ENCODE measurements around the gene RAPGEF1. TPM values are rescaled to one million over a fixed set of nuclear protein-coding genes. Genes with fewer than 3 reads are reported as not detected.
"Not testable (repeated sequence)": the region's sequence is repeated elsewhere in the genome, so short reads cannot be mapped to it uniquely, and the experiment has no call there.

Gene RAPGEF1
- total and polyA plus RNA-seq, 9 of the 15 experiments (the other 6 are each of a cell fraction or from before 2014, with no cell fraction given): 0.06 to 44.1 (median 19.9) TPM

- ATAC-seq; H2AFZ ChIP-seq (ENCODE audit: low read depth, low read length); H3K9me3 ChIP-seq (replicated peaks; ENCODE audit: control insufficient read depth, insufficient read depth, low read depth, low read length); CTCF ChIA-PET (ENCODE audit: low intra/inter-chr PET ratio); H3K4me3 ChIP-seq; H3K27ac ChIP-seq (ENCODE audit: extremely low read depth, low read depth, low read length); H3K27me3 ChIP-seq (ENCODE audit: control insufficient read depth in 2 of 2, insufficient read depth in 2 of 2, low read length in 2 of 2); FAIRE-seq; BruUV-seq (replicated peaks); intact Hi-C loops (cut with micrococcal nuclease); H3K36me3 ChIP-seq (ENCODE audit: control insufficient read depth, insufficient read depth, low read length); H3K9ac ChIP-seq (ENCODE audit: insufficient read depth in 1 of 2, low read depth in 2 of 2, low read length in 2 of 2); H3K4me2 ChIP-seq (ENCODE audit: insufficient read depth, low read length); H3K9me1 ChIP-seq (ENCODE audit: control insufficient read depth, insufficient read depth, low read length); DNase-seq (ENCODE audit: extremely low read depth in 1 of 4, low spot score in 3 of 4): not testable (repeated sequence)
- POLR2A ChIA-PET: interaction anchor here (0.7 to 1.8 kb wide), 4 partner anchors 8 to 1140 kb away, joined by 3 to 7 read pairs (median 3); no protein-coding TSS in a partner anchor
- in situ Hi-C loops (cut with MboI): loop anchor here (25.0 kb wide), 1 partner anchor 997 kb away; no protein-coding TSS in a partner anchor
- WGBS (ENCODE audit: insufficient coverage, low coverage, missing lambda C conversion rate): 84% methylated on average over 10 of the region's 14 CpGs
- Histone ChIP-seq H3K4me1 (replicated peaks in 1 of 2; ENCODE audit: control insufficient read depth in 2 of 2, insufficient read depth in 2 of 2, low read length in 2 of 2) (peaks cover 6 to 16% of the 10 kb centered on the region in 2 experiments; a peak in 4 of 5 replicates), H3K79me2 (ENCODE audit: control insufficient read depth, insufficient read depth, low read length) (peaks cover 19% of the 10 kb centered on the region), H4K20me1 (replicated peaks; ENCODE audit: control insufficient read depth, insufficient read depth, low read length) (peaks cover 11% of the 10 kb centered on the region)
Measured at GRCh38 chr9:131709010-131709770, 30.7 kb downstream of the RAPGEF1 start.

- Histone ChIP-seq H3K4me1 (replicated peaks in 1 of 2; ENCODE audit: control insufficient read depth in 2 of 2, insufficient read depth in 2 of 2, low read length in 2 of 2) (peaks cover 6 to 16% of the 10 kb centered on the region in 2 experiments; a peak in 4 of 5 replicates), H3K9me3 (replicated peaks; ENCODE audit: control insufficient read depth, insufficient read depth, low read depth, low read length) (no peaks in the 10 kb centered on the region), H3K27me3 (ENCODE audit: control insufficient read depth in 2 of 2, insufficient read depth in 2 of 2, low read length in 2 of 2) (no peaks in the 10 kb centered on the region), H3K4me2 (ENCODE audit: insufficient read depth, low read length) (peak overlapping the region; percentile 36; the same call in 1 of the 2 replicates), H3K9ac (ENCODE audit: insufficient read depth in 1 of 2, low read depth in 2 of 2, low read length in 2 of 2) (peak overlapping the region in 1 of 2 experiments; percentile 44; a peak in 3 of 4 replicates), H3K36me3 (ENCODE audit: control insufficient read depth, insufficient read depth, low read length) (no peaks in the 10 kb centered on the region; the same call in 2 of the 3 replicates), H2AFZ (ENCODE audit: low read depth, low read length) (no peak overlapping the region), H4K20me1 (replicated peaks; ENCODE audit: control insufficient read depth, insufficient read depth, low read length) (peaks cover 11% of the 10 kb centered on the region), H3K27ac (ENCODE audit: extremely low read depth, low read depth, low read length) (peak overlapping the region; percentile 68; the same call in 2 of the 3 replicates), H3K4me3 (no peak overlapping the region), H3K9me1 (ENCODE audit: control insufficient read depth, insufficient read depth, low read length) (no peaks in the 10 kb centered on the region), H3K79me2 (ENCODE audit: control insufficient read depth, insufficient read depth, low read length) (peaks cover 19% of the 10 kb centered on the region)
- POLR2A ChIA-PET: interaction anchor here (1.0 to 1.4 kb wide), 2 partner anchors 9 to 1141 kb away, joined by 3 read pairs; no protein-coding TSS in a partner anchor
- CTCF ChIA-PET (ENCODE audit: low intra/inter-chr PET ratio): no interaction called here
- intact Hi-C loops (cut with micrococcal nuclease): no loop called here
- in situ Hi-C loops (cut with MboI): loop anchor here (25.0 kb wide), 1 partner anchor 996 kb away; no protein-coding TSS in a partner anchor
- FAIRE-seq (no peak), ATAC-seq (peak; percentile 71), DNase-seq (ENCODE audit: extremely low read depth in 1 of 4, low spot score in 3 of 4) (peak in 1 of 4 experiments; percentile 32)
- 62% methylated on average over 13 of the region's 13 CpGs for WGBS (ENCODE audit: insufficient coverage, low coverage, missing lambda C conversion rate)
- no TSS peak for BruUV-seq (replicated peaks)
- TF ChIP-seq ZNF655 (CRISPR knock-in tag; IDR thresholded peaks at IDR 0.05) (no peak), HDAC2 (IDR thresholded peaks at IDR 0.05) (no peak), ZNF668 (CRISPR knock-in tag; IDR thresholded peaks at IDR 0.05) (0 out of 2 replicates have a peak, but pooled peaks have one; percentile 25), MEF2D (tag; conservative IDR thresholded peaks at IDR 0.05; ENCODE audit: low read depth) (0 out of 2 replicates have a peak, but pooled peaks have one; percentile 30), ELF1 (tag; IDR thresholded peaks at IDR 0.05) (peak; percentile 40; the same call in 1 of the 2 replicates), ZNF274 (IDR thresholded peaks at IDR 0.05; ENCODE audit: borderline replicate concordance, low read depth, low read length) (no peak), CREB3 (tag; conservative IDR thresholded peaks at IDR 0.05; ENCODE audit: low read depth) (0 out of 2 replicates have a peak, but pooled peaks have one; percentile 25), CEBPB (tag; IDR thresholded peaks at IDR 0.05) (peak; percentile 54), NR2C2 (CRISPR knock-in tag; IDR thresholded peaks at IDR 0.05) (no peak), NR2C2 (tag; IDR thresholded peaks at IDR 0.05) (0 out of 2 replicates have a peak, but pooled peaks have one; percentile 2)
Measured at GRCh38 chr9:131708226-131709002, 31.5 kb downstream of the RAPGEF1 start.
